ENCODE measurements around the gene VEGFD. TPM values are rescaled to one million over a fixed set of nuclear protein-coding genes. Genes with fewer than 3 reads are reported as not detected.

Gene VEGFD
- total and polyA plus RNA-seq, 2 of the 13 experiments (the other 11 are each of a cell fraction or from before 2014, with no cell fraction given): 0.11 to 0.35 TPM

- no peak overlapping the region for H3K9ac ChIP-seq (ENCODE audit: insufficient read depth, low read depth, low read length)
- no peaks in the 10 kb centered on the region for H3K79me2 ChIP-seq (ENCODE audit: insufficient read depth, low read length)
- no TSS peak for BruUV-seq (replicated peaks)
- no peaks in the 10 kb centered on the region for H3K27me3 ChIP-seq (ENCODE audit: control insufficient read depth in 1 of 2, insufficient read depth in 2 of 2, low read length in 2 of 2)
- intact Hi-C loops (cut with micrococcal nuclease; ENCODE audit: unreplicated experiment): no loop called here
- no peaks in the 10 kb centered on the region for H3K36me3 ChIP-seq (replicated peaks in 1 of 2; ENCODE audit: control insufficient read depth in 1 of 2, insufficient read depth in 2 of 2, low read length in 2 of 2)
- DNase-seq (ENCODE audit: low spot score) (no peak), FAIRE-seq (no peak), ATAC-seq (no peak)
- in situ Hi-C loops (cut with HindIII; ENCODE audit: extremely low pct_ligation_motif_present, low pct_unique_long_range_greater_than_20kb): no loop called here
- no peaks in the 10 kb centered on the region for H4K20me1 ChIP-seq (ENCODE audit: insufficient read depth, low read length)
- no peak overlapping the region for H3K4me3 ChIP-seq (replicated peaks in 1 of 3; ENCODE audit: insufficient read depth in 1 of 3, low read depth in 2 of 3, low read length in 3 of 3)
- no peak overlapping the region for H2AFZ ChIP-seq (ENCODE audit: low read length)
- no peaks in the 10 kb centered on the region for H3K9me3 ChIP-seq (ENCODE audit: low read length)
- TF ChIP-seq, protein P1, sequence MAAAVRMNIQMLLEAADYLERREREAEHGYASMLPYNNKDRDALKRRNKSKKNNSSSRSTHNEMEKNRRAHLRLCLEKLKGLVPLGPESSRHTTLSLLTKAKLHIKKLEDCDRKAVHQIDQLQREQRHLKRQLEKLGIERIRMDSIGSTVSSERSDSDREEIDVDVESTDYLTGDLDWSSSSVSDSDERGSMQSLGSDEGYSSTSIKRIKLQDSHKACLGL (CRISPR knock-in tag; IDR thresholded peaks at IDR 0.05): no peak
- TF ChIP-seq, protein P2, sequence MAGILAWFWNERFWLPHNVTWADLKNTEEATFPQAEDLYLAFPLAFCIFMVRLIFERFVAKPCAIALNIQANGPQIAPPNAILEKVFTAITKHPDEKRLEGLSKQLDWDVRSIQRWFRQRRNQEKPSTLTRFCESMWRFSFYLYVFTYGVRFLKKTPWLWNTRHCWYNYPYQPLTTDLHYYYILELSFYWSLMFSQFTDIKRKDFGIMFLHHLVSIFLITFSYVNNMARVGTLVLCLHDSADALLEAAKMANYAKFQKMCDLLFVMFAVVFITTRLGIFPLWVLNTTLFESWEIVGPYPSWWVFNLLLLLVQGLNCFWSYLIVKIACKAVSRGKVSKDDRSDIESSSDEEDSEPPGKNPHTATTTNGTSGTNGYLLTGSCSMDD (CRISPR knock-in tag; IDR thresholded peaks at IDR 0.05): no peak
- TF ChIP-seq ZFYVE20 (CRISPR knock-in tag; IDR thresholded peaks at IDR 0.05; ENCODE audit: borderline replicate concordance, low read depth) (no peak), ZNF460 (CRISPR knock-in tag; IDR thresholded peaks at IDR 0.05; ENCODE audit: borderline replicate concordance) (no peak), ZNF543 (CRISPR knock-in tag; IDR thresholded peaks at IDR 0.05) (no peak), ZNF615 (CRISPR knock-in tag; IDR thresholded peaks at IDR 0.05; ENCODE audit: borderline replicate concordance) (no peak), HOXA7 (CRISPR knock-in tag; IDR thresholded peaks at IDR 0.05) (no peak), CBX1 (IDR thresholded peaks at IDR 0.05; ENCODE audit: low read depth) (no peak)
- no peak overlapping the region for H3K27ac ChIP-seq (ENCODE audit: extremely low read length, insufficient read depth, low read length)
- ChIA-PET CTCF (ENCODE audit: low intra/inter-chr PET ratio, low total read pairs) (no interaction called here), POLR2A (no interaction called here)
- 92% methylated on average over 2 of the region's 2 CpGs for WGBS (ENCODE audit: low lambda C conversion rate)
- no peaks in the 10 kb centered on the region for H3K4me1 ChIP-seq (ENCODE audit: insufficient read depth, low read length)
- H3K4me2 ChIP-seq (ENCODE audit: low read depth, low read length): no peak overlapping the region
Observed at GRCh38 chrX:15358533-15358932, 25.7 kb downstream of the VEGFD start.

DNA sequence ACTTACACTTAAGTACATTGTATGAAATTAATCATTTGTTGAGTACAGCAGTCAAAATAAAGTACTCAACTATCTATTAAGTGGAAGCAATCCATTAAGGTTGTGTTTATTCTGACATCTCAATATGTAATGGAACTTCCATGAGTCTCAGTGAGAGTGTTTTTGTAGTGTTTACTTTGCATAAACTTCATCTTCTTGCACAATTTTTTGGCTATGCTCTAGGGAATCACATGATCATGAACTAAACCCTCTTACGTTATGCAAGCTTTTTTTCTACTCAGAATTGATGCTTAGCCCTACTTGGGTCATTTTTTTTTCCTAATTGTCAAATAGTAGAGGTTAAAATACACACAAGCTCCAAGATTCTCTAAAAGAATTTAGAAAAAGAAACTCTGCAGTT is 27.8 kb downstream of the VEGFD start:
- POLR2A ChIA-PET: no interaction called here
- BruUV-seq (replicated peaks): no TSS peak
- TF ChIP-seq CHCHD3 (CRISPR knock-in tag; IDR thresholded peaks at IDR 0.05): no peak
- TF ChIP-seq ZNF44 (CRISPR knock-in tag; IDR thresholded peaks at IDR 0.05): no peak
- TF ChIP-seq CC2D1A (CRISPR knock-in tag; IDR thresholded peaks at IDR 0.05): no peak
- TF ChIP-seq XRCC5 (optimal IDR thresholded peaks at IDR 0.05; ENCODE audit: low read length): no peak

More for the DNA sequence above, 27.8 kb downstream of the VEGFD start:
- H4K20me1 ChIP-seq (ENCODE audit: insufficient read depth, low read length): no peaks in the 10 kb centered on the region
- H3K9ac ChIP-seq (ENCODE audit: insufficient read depth, low read depth, low read length): no peak overlapping the region
- H3K9me3 ChIP-seq (ENCODE audit: low read length): no peaks in the 10 kb centered on the region
- H3K36me3 ChIP-seq (replicated peaks in 1 of 2; ENCODE audit: control insufficient read depth in 1 of 2, insufficient read depth in 2 of 2, low read length in 2 of 2): no peaks in the 10 kb centered on the region
- H3K27me3 ChIP-seq (ENCODE audit: control insufficient read depth in 1 of 2, insufficient read depth in 2 of 2, low read length in 2 of 2): no peaks in the 10 kb centered on the region
- H3K4me3 ChIP-seq (replicated peaks in 1 of 3; ENCODE audit: insufficient read depth in 1 of 3, low read depth in 2 of 3, low read length in 3 of 3): no peak overlapping the region
- DNase-seq (ENCODE audit: low spot score) (no peak), ATAC-seq (no peak), FAIRE-seq (no peak)
- no peak overlapping the region for H3K27ac ChIP-seq (ENCODE audit: extremely low read length, insufficient read depth, low read length)
- CTCF ChIA-PET (ENCODE audit: low intra/inter-chr PET ratio, low total read pairs): no interaction called here
- H3K4me1 ChIP-seq (ENCODE audit: insufficient read depth, low read length): no peaks in the 10 kb centered on the region
- WGBS (ENCODE audit: low lambda C conversion rate): 95% methylated on average over 1 of the region's 1 CpG
- H2AFZ ChIP-seq (ENCODE audit: low read length): no peak overlapping the region
- in situ Hi-C loops (cut with HindIII; ENCODE audit: extremely low pct_ligation_motif_present, low pct_unique_long_range_greater_than_20kb) (no loop called here), intact Hi-C loops (cut with micrococcal nuclease; ENCODE audit: unreplicated experiment) (no loop called here)
- no peak overlapping the region for H3K4me2 ChIP-seq (ENCODE audit: low read depth, low read length)
- H3K79me2 ChIP-seq (ENCODE audit: insufficient read depth, low read length): no peaks in the 10 kb centered on the region
